GM18526 (cell line): ENCODE data around the gene MCEMP1.

ENCODE experiments used
- POLR2A ChIP-seq: IDR thresholded peaks from 3 replicates; pipeline ENCODE4 v1.6.1; 2011; ENCODE audit not compliant: insufficient read length; ENCODE audit errors: extremely low read depth

Gene MCEMP1

GRCh38 chr19:7657131-7657751 is 19.6 kb upstream of the MCEMP1 start:
- no peak for TF ChIP-seq POLR2A

- TF ChIP-seq POLR2A = no peak
Observed at GRCh38 chr19:7658219-7658686, 18.6 kb upstream of the MCEMP1 start.

GRCh38 chr19:7661744-7662538 is 14.9 kb upstream of the MCEMP1 start:
- TF ChIP-seq POLR2A = no peak

- TF ChIP-seq POLR2A = no peak
Observed at GRCh38 chr19:7662657-7663056, 14.2 kb upstream of the MCEMP1 start.

GRCh38 chr19:7663706-7664105 is 13.2 kb upstream of the MCEMP1 start:
- TF ChIP-seq POLR2A = no peak

- no peak for TF ChIP-seq POLR2A
Observed at GRCh38 chr19:7665076-7665475, 11.8 kb upstream of the MCEMP1 start.

GRCh38 chr19:7668842-7669241 is 8.0 kb upstream of the MCEMP1 start, which contains the start of gene RETN:
Gene RETN, plus strand, starts transcription at chr19:7669049. Its CDS starts 278 bp downstream, at chr19:7669327.
- TF ChIP-seq POLR2A = no peak

GRCh38 chr19:7669641-7670040 is 7.2 kb upstream of the MCEMP1 start:
- TF ChIP-seq POLR2A = no peak

- TF ChIP-seq POLR2A = no peak
Observed at GRCh38 chr19:7670150-7670783, 6.6 kb upstream of the MCEMP1 start.

- TF ChIP-seq POLR2A = no peak
Observed at GRCh38 chr19:7670790-7671189, 6.1 kb upstream of the MCEMP1 start.

- no peak for TF ChIP-seq POLR2A
Observed at GRCh38 chr19:7672522-7672921, 4.4 kb upstream of the MCEMP1 start.

GRCh38 chr19:7674010-7675005 is 2.6 kb upstream of the MCEMP1 start:
- TF ChIP-seq POLR2A = no peak

- TF ChIP-seq POLR2A = no peak
Observed at GRCh38 chr19:7676376-7676775, 514 bp upstream of the MCEMP1 start.

GRCh38 chr19:7677669-7678311 is 900 bp downstream of the MCEMP1 start:
- no peak for TF ChIP-seq POLR2A
